HG03575 (cell line): ENCODE data around the gene CYP4F8.
"Not testable (repeated sequence)": the region's sequence is repeated elsewhere in the genome, so short reads cannot be mapped to it uniquely, and the experiment has no call there.

Source experiments
- ATAC-seq: cut with Tn5 transposase; IDR thresholded peaks from one replicate; pipeline ENCODE4 v1.9.1; 2021; ENCODE audit not compliant: unreplicated experiment, insufficient number of reproducible peaks, low FRiP score; ENCODE audit errors: extremely low read depth

CYP4F8 gene

GRCh38 chr19:15673176-15673654 is 58.2 kb downstream of the CYP4F8 start:
- ATAC-seq, result no peak

- no peak for ATAC-seq
Observed at GRCh38 chr19:15675560-15675959, 60.5 kb downstream of the CYP4F8 start.

GRCh38 chr19:15679089-15679488 is 64.1 kb downstream of the CYP4F8 start:
- no peak for ATAC-seq

- ATAC-seq, result not testable (repeated sequence)
Observed at GRCh38 chr19:15679865-15680264, 64.8 kb downstream of the CYP4F8 start.
